KOPT-K1 (cell line): ENCODE results near the gene SESN2.
A peak's percentile ranks its signal among the peaks of the same experiment; 100 is the strongest.

Experiments used
- H3K27ac ChIP-seq: fragments of 200-600 bp; sonication (generic); 2 replicates; pipeline ENCODE4 v1.5.1; 2016; ENCODE audit warnings: antibody characterized with exemption, mild to moderate bottlenecking, low read depth, low read length; ENCODE audit not compliant: poor library complexity, severe bottlenecking
- H3K36me3 ChIP-seq: fragments of 200-600 bp; sonication (generic); 2 replicates; pipeline ENCODE4 v1.5.1; 2017; ENCODE audit warnings: antibody characterized with exemption, mild to moderate bottlenecking, low read length, moderate library complexity; ENCODE audit not compliant: insufficient read depth
- H3K9me3 ChIP-seq: fragments of 200-600 bp; sonication (generic); 2 replicates; pipeline ENCODE4 v1.5.1; 2017; ENCODE audit warnings: antibody characterized with exemption, low read length, mild to moderate bottlenecking; ENCODE audit not compliant: insufficient read depth, poor library complexity, severe bottlenecking

The SESN2 gene

GRCh38 chr1:28259252-28259933, at the start of gene SESN2:
Gene SESN2, plus strand, starts transcription at chr1:28259518. Its CDS starts 330 bp downstream, at chr1:28259848.
- peak within 1 kb of the TSS; percentile 38 for H3K27ac ChIP-seq
- H3K36me3 ChIP-seq = no peaks in the 10 kb centered on the region
- H3K9me3 ChIP-seq = no peaks in the 10 kb centered on the region

- H3K27ac ChIP-seq = no peak overlapping the region
- H3K36me3 ChIP-seq = peaks cover 96% of the 10 kb centered on the region
- H3K9me3 ChIP-seq = no peaks in the 10 kb centered on the region
Measured at GRCh38 chr1:28209700-28210099, 49.6 kb upstream of the SESN2 start.

GRCh38 chr1:28213315-28213714, 46.0 kb upstream of the SESN2 start:
- no peak overlapping the region for H3K27ac ChIP-seq
- peaks cover 76% of the 10 kb centered on the region for H3K36me3 ChIP-seq
- H3K9me3 ChIP-seq = no peaks in the 10 kb centered on the region

- H3K9me3 ChIP-seq = no peaks in the 10 kb centered on the region
- H3K36me3 ChIP-seq = peaks cover 67% of the 10 kb centered on the region
- no peak overlapping the region for H3K27ac ChIP-seq
Measured at GRCh38 chr1:28229089-28229488, 30.2 kb upstream of the SESN2 start.

GRCh38 chr1:28229996-28230395, 29.3 kb upstream of the SESN2 start:
- no peak overlapping the region for H3K27ac ChIP-seq
- H3K36me3 ChIP-seq = peaks cover 58% of the 10 kb centered on the region
- no peaks in the 10 kb centered on the region for H3K9me3 ChIP-seq

GRCh38 chr1:28232558-28233263, 26.6 kb upstream of the SESN2 start, which contains the start of gene DNAJC8:
Gene DNAJC8, minus strand, starts transcription at chr1:28233029. Its CDS starts 31 bp downstream, at chr1:28232998.
- peak within 1 kb of the TSS; percentile 78 for H3K27ac ChIP-seq
- H3K9me3 ChIP-seq = no peaks in the 10 kb centered on the region
- H3K36me3 ChIP-seq = peaks cover 37% of the 10 kb centered on the region

- Histone ChIP-seq H3K36me3 (peaks cover 37% of the 10 kb centered on the region), H3K27ac (no peak overlapping the region), H3K9me3 (no peaks in the 10 kb centered on the region)
Measured at GRCh38 chr1:28233264-28233606, 26.1 kb upstream of the SESN2 start.

- Histone ChIP-seq H3K9me3 (no peaks in the 10 kb centered on the region), H3K36me3 (peaks cover 25% of the 10 kb centered on the region), H3K27ac (peak within 1 kb of the TSS; percentile 83)
Measured at GRCh38 chr1:28235755-28236655, 23.3 kb upstream of the SESN2 start, which contains the start of gene ATP5IF1. Gene ATP5IF1, plus strand, starts transcription at chr1:28236124. Its CDS starts 60 bp downstream, at chr1:28236184.

GRCh38 chr1:28236656-28237322, 22.5 kb upstream of the SESN2 start:
- H3K9me3 ChIP-seq = no peaks in the 10 kb centered on the region
- peaks cover 25% of the 10 kb centered on the region for H3K36me3 ChIP-seq
- H3K27ac ChIP-seq = peak overlapping the region; percentile 83

- no peak overlapping the region for H3K27ac ChIP-seq
- H3K36me3 ChIP-seq = peaks cover 25% of the 10 kb centered on the region
- no peaks in the 10 kb centered on the region for H3K9me3 ChIP-seq
Measured at GRCh38 chr1:28239004-28239403, 20.3 kb upstream of the SESN2 start.

GRCh38 chr1:28240024-28240423, 19.3 kb upstream of the SESN2 start:
- Histone ChIP-seq H3K9me3 (no peaks in the 10 kb centered on the region), H3K27ac (no peak overlapping the region), H3K36me3 (peaks cover 25% of the 10 kb centered on the region)

- Histone ChIP-seq H3K36me3 (peaks cover 25% of the 10 kb centered on the region), H3K9me3 (no peaks in the 10 kb centered on the region), H3K27ac (no peak overlapping the region)
Measured at GRCh38 chr1:28241638-28242241, 17.6 kb upstream of the SESN2 start.

- no peak overlapping the region for H3K27ac ChIP-seq
- no peaks in the 10 kb centered on the region for H3K9me3 ChIP-seq
- peaks cover 8% of the 10 kb centered on the region for H3K36me3 ChIP-seq
Measured at GRCh38 chr1:28243685-28244311, 15.5 kb upstream of the SESN2 start.
